GM19324 (cell line): ENCODE results near the gene PCDHA8.
"Not testable (repeated sequence)": the region's sequence is repeated elsewhere in the genome, so short reads cannot be mapped to it uniquely, and the experiment has no call there.

ENCODE experiments used
- ATAC-seq: cut with Tn5 transposase; IDR thresholded peaks from one replicate; pipeline ENCODE4 v1.9.1; 2021; ENCODE audit warnings: mild to moderate bottlenecking, moderate library complexity; ENCODE audit not compliant: unreplicated experiment, low FRiP score

Gene PCDHA8

DNA sequence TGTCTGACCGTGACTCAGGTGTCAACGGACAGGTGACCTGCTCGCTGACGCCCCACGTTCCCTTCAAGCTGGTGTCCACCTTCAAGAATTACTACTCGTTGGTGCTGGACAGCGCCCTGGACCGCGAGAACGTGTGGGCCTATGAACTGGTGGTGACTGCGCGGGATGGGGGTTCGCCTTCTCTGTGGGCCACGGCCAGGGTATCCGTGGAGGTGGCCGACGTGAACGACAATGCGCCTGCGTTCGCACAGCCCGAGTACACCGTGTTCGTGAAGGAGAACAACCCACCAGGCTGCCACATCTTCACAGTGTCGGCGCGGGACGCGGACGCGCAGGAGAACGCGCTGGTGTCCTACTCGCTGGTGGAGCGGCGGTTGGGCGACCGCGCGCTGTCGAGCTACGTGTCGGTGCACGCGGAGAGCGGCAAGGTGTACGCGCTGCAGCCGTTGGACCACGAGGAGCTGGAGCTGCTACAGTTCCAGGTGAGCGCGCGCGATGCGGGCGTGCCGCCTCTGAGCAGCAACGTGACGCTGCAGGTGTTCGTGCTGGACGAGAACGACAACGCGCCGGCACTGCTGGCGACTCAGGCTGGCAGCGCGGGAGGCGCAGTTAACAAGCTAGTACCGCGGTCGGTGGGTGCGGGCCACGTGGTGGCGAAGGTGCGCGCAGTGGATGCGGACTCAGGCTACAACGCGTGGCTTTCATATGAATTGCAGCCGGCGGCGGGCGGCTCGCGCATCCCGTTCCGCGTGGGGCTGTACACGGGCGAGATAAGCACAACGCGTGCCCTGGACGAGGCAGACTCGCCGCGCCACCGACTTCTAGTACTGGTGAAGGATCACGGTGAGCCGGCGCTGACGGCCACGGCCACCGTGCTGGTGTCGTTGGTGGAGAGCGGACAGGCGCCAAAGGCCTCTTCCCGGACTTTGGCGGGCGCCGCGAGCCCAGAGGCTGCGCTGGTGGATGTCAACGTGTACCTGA is 29.5 kb downstream of the PCDHA8 start:
- no peak for ATAC-seq

- no peak for ATAC-seq
These were observed 34.4 kb downstream of the PCDHA8 start, which contains the start of gene PCDHA12 for GRCh38 chr5:140875085-140876065. TSS of gene PCDHA12 (plus strand) at chr5:140875308. CDS start at chr5:140875473, 165 bp downstream.

GRCh38 chr5:140876541-140877261 is 35.7 kb downstream of the PCDHA8 start:
- not testable (repeated sequence) for ATAC-seq

DNA sequence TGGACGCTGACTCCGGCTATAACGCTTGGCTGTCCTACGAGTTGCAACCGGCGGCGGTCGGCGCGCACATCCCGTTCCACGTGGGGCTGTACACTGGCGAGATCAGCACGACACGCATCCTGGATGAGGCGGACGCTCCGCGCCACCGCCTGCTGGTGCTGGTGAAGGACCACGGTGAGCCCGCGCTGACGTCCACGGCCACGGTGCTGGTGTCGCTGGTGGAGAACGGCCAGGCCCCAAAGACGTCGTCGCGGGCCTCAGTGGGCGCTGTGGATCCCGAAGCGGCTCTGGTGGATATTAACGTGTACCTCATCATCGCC is 36.2 kb downstream of the PCDHA8 start:
- no peak for ATAC-seq

GRCh38 chr5:140881889-140882590 is 41.1 kb downstream of the PCDHA8 start, which contains the start of gene PCDHA13:
TSS of gene PCDHA13 (plus strand) at chr5:140882124. CDS start at chr5:140882269, 145 bp downstream.
- no peak for ATAC-seq

DNA sequence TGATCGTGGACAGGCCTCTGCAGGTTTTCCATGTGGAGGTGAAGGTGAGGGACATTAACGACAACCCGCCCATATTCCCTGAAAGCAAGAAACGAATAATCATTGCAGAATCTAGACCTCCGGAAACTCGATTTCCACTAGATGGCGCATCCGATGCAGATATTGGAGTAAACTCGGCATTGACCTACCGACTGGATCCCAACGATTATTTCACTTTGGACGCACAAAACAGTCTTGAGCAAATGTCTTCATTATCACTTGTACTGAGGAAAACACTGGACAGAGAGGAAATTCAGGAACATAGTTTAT is 41.6 kb downstream of the PCDHA8 start:
- ATAC-seq: no peak

DNA sequence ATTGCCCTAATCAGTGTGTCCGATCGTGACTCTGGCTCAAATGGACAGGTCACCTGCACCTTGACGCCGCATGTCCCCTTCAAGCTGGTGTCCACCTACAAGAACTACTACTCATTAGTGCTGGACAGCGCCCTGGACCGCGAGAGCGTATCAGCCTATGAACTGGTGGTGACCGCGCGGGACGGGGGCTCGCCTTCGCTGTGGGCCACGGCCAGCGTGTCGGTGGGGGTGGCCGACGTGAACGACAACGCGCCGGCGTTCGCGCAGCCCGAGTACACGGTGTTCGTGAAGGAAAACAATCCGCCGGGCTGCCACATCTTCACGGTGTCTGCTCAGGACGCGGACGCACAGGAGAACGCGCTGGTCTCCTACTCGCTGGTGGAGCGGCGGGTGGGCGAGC is 42.4 kb downstream of the PCDHA8 start:
- ATAC-seq: no peak

DNA sequence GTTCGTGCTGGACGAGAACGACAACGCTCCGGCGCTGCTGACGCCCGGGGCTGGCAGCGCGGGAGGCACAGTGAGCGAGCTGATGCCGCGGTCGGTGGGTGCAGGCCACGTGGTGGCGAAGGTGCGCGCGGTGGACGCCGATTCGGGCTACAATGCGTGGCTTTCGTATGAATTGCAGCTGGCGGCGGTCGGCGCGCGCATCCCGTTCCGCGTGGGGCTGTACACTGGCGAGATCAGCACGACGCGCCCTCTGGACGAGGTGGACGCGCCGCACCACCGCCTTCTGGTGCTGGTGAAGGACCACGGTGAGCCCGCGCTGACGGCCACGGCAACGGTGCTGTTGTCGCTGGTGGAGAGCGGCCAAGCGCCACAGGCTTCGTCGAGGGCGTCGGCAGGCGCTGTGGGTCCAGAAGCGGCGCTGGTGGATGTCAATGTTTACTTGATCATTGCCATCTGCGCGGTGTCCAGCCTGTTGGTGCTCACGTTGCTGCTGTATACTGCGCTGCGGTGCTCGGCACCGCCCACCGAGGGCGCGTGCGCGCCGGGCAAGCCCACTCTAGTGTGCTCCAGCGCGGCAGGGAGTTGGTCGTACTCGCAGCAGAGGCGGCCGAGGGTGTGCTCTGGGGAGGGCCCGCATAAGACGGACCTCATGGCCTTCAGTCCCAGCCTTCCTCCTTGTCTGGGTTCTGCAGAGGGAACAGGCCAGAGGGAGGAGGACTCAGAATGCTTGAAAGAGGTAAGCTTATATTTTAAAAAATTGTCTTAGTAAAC is 43.1 kb downstream of the PCDHA8 start:
- ATAC-seq: no peak
